A673 (cell line): ENCODE measurements around the gene CDH4. TPM values are rescaled to one million over a fixed set of nuclear protein-coding genes. Genes with fewer than 3 reads are reported as not detected.

Experiments
- BruUV-seq: library from RNA; stranded (reverse); fragments of 400-500 nt; replicated peaks from 2 replicates; lab custom pipeline; 2021; lab: Mats Ljungman, UMichigan
- CTCF ChIA-PET: fragments of 300-600 bp; sonication (Branson Sonifier 250); formaldehyde crosslinking; loops from one replicate; lab custom pipeline; 2022; ENCODE audit warnings: antibody characterized with exemption; lab: Charles Lee
- POLR2A ChIA-PET: fragments of 300-600 bp; sonication (Branson Sonifier 250); formaldehyde crosslinking; loops from one replicate; lab custom pipeline; 2022; ENCODE audit warnings: antibody characterized with exemption; ENCODE audit not compliant: low non-redundant PET; lab: Charles Lee
- DNase-seq: peaks from one replicate; pipeline ENCODE4 v3.0.0-alpha.2; 2015; ENCODE audit warnings: low spot score
- H3K27ac ChIP-seq: fragments of 200-600 bp; sonication (generic); 2 replicates; pipeline ENCODE4 v1.5.1; 2016; ENCODE audit warnings: mixed run types, low read depth, mild to moderate bottlenecking, mixed read lengths, antibody characterized with exemption, low read length; ENCODE audit not compliant: poor library complexity, severe bottlenecking
- H3K27me3 ChIP-seq: fragments of 200-600 bp; sonication (generic); replicated peaks from 2 replicates; pipeline ENCODE4 v1.6.1; 2017; ENCODE audit warnings: mixed run types, low read depth, mild to moderate bottlenecking, mixed read lengths, antibody characterized with exemption, low read length; ENCODE audit not compliant: insufficient read depth, poor library complexity
- H3K36me3 ChIP-seq: fragments of 200-600 bp; sonication (generic); 2 replicates; pipeline ENCODE4 v1.6.1; 2016; ENCODE audit warnings: mixed run types, mild to moderate bottlenecking, mixed read lengths, antibody characterized with exemption, low read length; ENCODE audit not compliant: insufficient read depth, poor library complexity, severe bottlenecking
- H3K4me1 ChIP-seq: fragments of 200-600 bp; sonication (generic); 2 replicates; pipeline ENCODE4 v1.6.1; 2017; ENCODE audit warnings: mixed run types, mild to moderate bottlenecking, mixed read lengths, antibody characterized with exemption, low read length; ENCODE audit not compliant: insufficient read depth, poor library complexity, severe bottlenecking
- H3K4me3 ChIP-seq: fragments of 200-600 bp; sonication (generic); 2 replicates; pipeline ENCODE4 v1.5.1; 2016; ENCODE audit warnings: low read depth, mixed run types, mild to moderate bottlenecking, mixed read lengths, low read length; ENCODE audit not compliant: poor library complexity, severe bottlenecking
- H3K9me3 ChIP-seq: fragments of 200-600 bp; sonication (generic); 2 replicates; pipeline ENCODE4 v1.6.1; 2016; ENCODE audit warnings: mixed run types, low read depth, mild to moderate bottlenecking, mixed read lengths, antibody characterized with exemption, low read length; ENCODE audit not compliant: poor library complexity, severe bottlenecking
- CTCF ChIP-seq: fragments of 300-800, 200-600 bp; sonication (generic); conservative IDR thresholded peaks from 2 replicates; pipeline ENCODE4 v1.5.1; 2017; ENCODE audit warnings: low read depth, mild to moderate bottlenecking, antibody characterized with exemption, low read length, moderate library complexity, mixed read lengths
- EZH2 ChIP-seq: fragments of 200-600 bp; sonication (generic); IDR thresholded peaks from 2 replicates; pipeline ENCODE4 v1.6.1; 2017; ENCODE audit warnings: borderline replicate concordance, low read depth, mild to moderate bottlenecking, mixed read lengths, antibody characterized with exemption, low read length; ENCODE audit not compliant: poor library complexity, severe bottlenecking
- intact Hi-C: fragments of 100-400 bp; cut with micrococcal nuclease; formaldehyde crosslinking; loops from one replicate; pipeline ENCODE4 v1.10.0; 2022; ENCODE audit not compliant: unreplicated experiment
- total RNA-seq: library from RNA; stranded (reverse); gene quantifications from 2 replicates; pipeline ENCODE4 v1.2.3, GENCODE V29; 2021

The CDH4 gene
- total RNA-seq, 1 experiment from 2014 or later = 8.3 TPM

- Histone ChIP-seq H3K4me1 (no peaks in the 10 kb centered on the region), H3K9me3 (no peaks in the 10 kb centered on the region), H3K27me3 (peaks cover 30% of the 10 kb centered on the region), H3K4me3 (no peak overlapping the region), H3K27ac (no peak overlapping the region), H3K36me3 (no peaks in the 10 kb centered on the region)
- intact Hi-C loops = loop anchor here (5.0 kb wide), 1 partner anchor 1689 kb away; no protein-coding TSS in a partner anchor
- BruUV-seq = no TSS peak
- CTCF ChIA-PET = interaction anchor here (0.5 to 1.0 kb wide), 4 partner anchors 9 to 1721 kb away, joined by 3 to 5 read pairs (median 3); no protein-coding TSS in a partner anchor
- TF ChIP-seq CTCF (peak; percentile 84), EZH2 (no peak)
- peak; percentile 50 for DNase-seq
- POLR2A ChIA-PET = no interaction called here
Observed at GRCh38 chr20:61896058-61896961, 644.2 kb downstream of the CDH4 start.

GRCh38 chr20:61897401-61898295, 645.6 kb downstream of the CDH4 start:
- H3K36me3 ChIP-seq = no peaks in the 10 kb centered on the region
- peaks cover 44% of the 10 kb centered on the region for H3K27me3 ChIP-seq
- no peaks in the 10 kb centered on the region for H3K9me3 ChIP-seq
- BruUV-seq = no TSS peak
- H3K27ac ChIP-seq = no peak overlapping the region
- no peak overlapping the region for H3K4me3 ChIP-seq
- TF ChIP-seq EZH2 = no peak
- TF ChIP-seq CTCF = no peak
- no peaks in the 10 kb centered on the region for H3K4me1 ChIP-seq
- ChIA-PET CTCF (no interaction called here), POLR2A (no interaction called here)
- intact Hi-C loops = loop anchor here (5.0 kb wide), 1 partner anchor 1690 kb away; no protein-coding TSS in a partner anchor
- DNase-seq = no peak

GRCh38 chr20:61898405-61898804, 646.3 kb downstream of the CDH4 start:
- Histone ChIP-seq H3K4me1 (no peaks in the 10 kb centered on the region), H3K27ac (no peak overlapping the region), H3K4me3 (no peak overlapping the region), H3K27me3 (peaks cover 46% of the 10 kb centered on the region), H3K9me3 (no peaks in the 10 kb centered on the region), H3K36me3 (no peaks in the 10 kb centered on the region)
- ChIA-PET POLR2A (no interaction called here), CTCF (interaction anchor here (0.7 kb wide), 1 partner anchor 23 kb away, joined by 4 read pairs; no protein-coding TSS in a partner anchor)
- no peak for DNase-seq
- no TSS peak for BruUV-seq
- intact Hi-C loops = loop anchor here (5.0 kb wide), 1 partner anchor 1691 kb away; no protein-coding TSS in a partner anchor
- no peak for TF ChIP-seq CTCF
- no peak for TF ChIP-seq EZH2
